Esophagus muscularis mucosa (tissue), 4 donors: Measurements from ENCODE around the gene DNAJC21.

ENCODE experiments used
- EP300 ChIP-seq: sonication (generic); formaldehyde crosslinking; IDR thresholded peaks from one replicate; pipeline ENCODE4 v1.6.1; 2017; ENCODE audit warnings: antibody characterized with exemption
- POLR2A ChIP-seq: fragments of 450-650 bp; IDR thresholded peaks from one replicate; pipeline ENCODE4 v1.6.1; 2017; ENCODE audit warnings: antibody characterized with exemption, moderate library complexity, mild to moderate bottlenecking, low read depth
- TF ChIP-seq, protein P1 (sequence below), 3 experiments: fragments of 200-600 bp in 2 of 3; fragments of 450-650 bp in 1 of 3; sonication (generic) in 2 of 3; IDR thresholded peaks; one replicate each; pipeline ENCODE4 v1.5.1; 2017 to 2019; ENCODE audit warnings: antibody characterized with exemption in 3 of 3, mild to moderate bottlenecking in 2 of 3, moderate library complexity in 1 of 3

DNA sequence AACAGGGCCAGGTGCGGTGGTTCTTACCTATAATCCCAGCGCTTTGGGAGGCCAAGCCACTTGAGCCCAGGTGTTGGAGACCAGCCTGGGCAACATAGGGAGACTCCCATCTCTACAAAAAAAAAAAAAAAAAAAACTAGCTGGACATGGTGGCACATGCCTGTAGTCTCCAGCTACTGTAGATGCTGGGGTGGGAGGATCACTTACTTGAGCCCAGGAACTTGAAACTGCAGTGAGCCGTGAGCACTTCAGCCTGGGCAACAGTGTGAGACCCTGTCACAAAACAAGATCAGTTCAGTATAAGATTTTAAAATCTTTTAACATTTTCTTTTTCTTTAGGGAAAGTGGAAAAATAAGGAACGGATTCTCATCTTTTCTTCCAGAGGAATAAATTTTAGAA, 11.3 kb upstream of the DNAJC21 start:
- TF ChIP-seq, protein P1, sequence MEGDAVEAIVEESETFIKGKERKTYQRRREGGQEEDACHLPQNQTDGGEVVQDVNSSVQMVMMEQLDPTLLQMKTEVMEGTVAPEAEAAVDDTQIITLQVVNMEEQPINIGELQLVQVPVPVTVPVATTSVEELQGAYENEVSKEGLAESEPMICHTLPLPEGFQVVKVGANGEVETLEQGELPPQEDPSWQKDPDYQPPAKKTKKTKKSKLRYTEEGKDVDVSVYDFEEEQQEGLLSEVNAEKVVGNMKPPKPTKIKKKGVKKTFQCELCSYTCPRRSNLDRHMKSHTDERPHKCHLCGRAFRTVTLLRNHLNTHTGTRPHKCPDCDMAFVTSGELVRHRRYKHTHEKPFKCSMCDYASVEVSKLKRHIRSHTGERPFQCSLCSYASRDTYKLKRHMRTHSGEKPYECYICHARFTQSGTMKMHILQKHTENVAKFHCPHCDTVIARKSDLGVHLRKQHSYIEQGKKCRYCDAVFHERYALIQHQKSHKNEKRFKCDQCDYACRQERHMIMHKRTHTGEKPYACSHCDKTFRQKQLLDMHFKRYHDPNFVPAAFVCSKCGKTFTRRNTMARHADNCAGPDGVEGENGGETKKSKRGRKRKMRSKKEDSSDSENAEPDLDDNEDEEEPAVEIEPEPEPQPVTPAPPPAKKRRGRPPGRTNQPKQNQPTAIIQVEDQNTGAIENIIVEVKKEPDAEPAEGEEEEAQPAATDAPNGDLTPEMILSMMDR (IDR thresholded peaks at IDR 0.05): no peak
- TF ChIP-seq POLR2A: no peak
- TF ChIP-seq EP300: no peak
